HEK293T (cell line): Measurements from ENCODE around the gene KRT32.

Experiments
- ARNT ChIP-seq: fragments of 450-650 bp; IDR thresholded peaks from 2 replicates; pipeline ENCODE4 v1.6.1; 2017; ENCODE audit warnings: mild to moderate bottlenecking
- BHLHE40 ChIP-seq: fragments of 450-650 bp; IDR thresholded peaks from 2 replicates; pipeline ENCODE4 v1.6.1; 2016; ENCODE audit warnings: mild to moderate bottlenecking, moderate library complexity, borderline replicate concordance
- ELF4 ChIP-seq: fragments of 450-650 bp; IDR thresholded peaks from 2 replicates; pipeline ENCODE4 v1.6.1; 2017; ENCODE audit warnings: antibody characterized with exemption
- FOXA1 ChIP-seq: fragments of 450-650 bp; IDR thresholded peaks from 2 replicates; pipeline ENCODE4 v1.6.1; 2016; ENCODE audit warnings: mild to moderate bottlenecking
- FOXM1 ChIP-seq: fragments of 450-650 bp; IDR thresholded peaks from 2 replicates; pipeline ENCODE4 v1.6.1; 2017; ENCODE audit warnings: mild to moderate bottlenecking, borderline replicate concordance
- HDGF ChIP-seq: fragments of 450-650 bp; IDR thresholded peaks from 2 replicates; pipeline ENCODE4 v1.6.1; 2017; ENCODE audit warnings: antibody characterized with exemption, borderline replicate concordance
- L3MBTL2 ChIP-seq: fragments of 450-650 bp; conservative IDR thresholded peaks from 2 replicates; pipeline ENCODE4 v1.6.1; 2016; ENCODE audit warnings: mild to moderate bottlenecking
- PKNOX1 ChIP-seq: fragments of 450-650 bp; IDR thresholded peaks from 2 replicates; pipeline ENCODE4 v1.6.1; 2016
- SP1 ChIP-seq: fragments of 450-650 bp; IDR thresholded peaks from 2 replicates; pipeline ENCODE4 v1.6.1; 2017
- SUZ12 ChIP-seq: fragments of 450-650 bp; IDR thresholded peaks from 2 replicates; pipeline ENCODE4 v1.6.1; 2016; ENCODE audit warnings: mild to moderate bottlenecking
- TARDBP ChIP-seq: fragments of 450-650 bp; IDR thresholded peaks from 2 replicates; pipeline ENCODE4 v1.6.1; 2016

GRCh38 chr17:41421617-41422016 is 45.6 kb downstream of the KRT32 start:
- no peak for TF ChIP-seq TARDBP
- no peak for TF ChIP-seq FOXA1
- TF ChIP-seq PKNOX1, result no peak
- TF ChIP-seq SUZ12, result no peak
- no peak for TF ChIP-seq SP1
- TF ChIP-seq ARNT, result no peak
- no peak for TF ChIP-seq BHLHE40
- TF ChIP-seq FOXM1, result no peak
- no peak for TF ChIP-seq ELF4
- no peak for TF ChIP-seq L3MBTL2
- TF ChIP-seq HDGF, result no peak
